WERI-Rb-1 (cell line): ENCODE measurements around the gene ANXA6.

Source experiments
- DNase-seq: peaks from one replicate; pipeline ENCODE4 v3.0.0-alpha.2; 2020
- H3K27ac ChIP-seq: fragments of 250-450 bp; sonication (Bioruptor Pico); 2 replicates; pipeline ENCODE4 v1.5.1; 2020; ENCODE audit warnings: mild to moderate bottlenecking, moderate library complexity
- H3K27me3 ChIP-seq: fragments of 250-450 bp; sonication (Bioruptor Pico); 2 replicates; pipeline ENCODE4 v1.5.1; 2021; ENCODE audit warnings: mild to moderate bottlenecking, low read depth, moderate library complexity; ENCODE audit not compliant: insufficient read depth, severe bottlenecking
- H3K36me3 ChIP-seq: fragments of 250-450 bp; sonication (Bioruptor Pico); 2 replicates; pipeline ENCODE4 v1.5.1; 2020; ENCODE audit warnings: mild to moderate bottlenecking, moderate library complexity
- H3K4me3 ChIP-seq: 2 replicates; pipeline ENCODE4 v1.5.1; 2011; ENCODE audit warnings: low read depth, mild to moderate bottlenecking, control low read depth, low read length
- H3K9me3 ChIP-seq: fragments of 250-450 bp; sonication (Bioruptor Pico); 2 replicates; pipeline ENCODE4 v1.5.1; 2021; ENCODE audit warnings: mild to moderate bottlenecking, moderate library complexity; ENCODE audit not compliant: severe bottlenecking
- CTCF ChIP-seq: IDR thresholded peaks from 2 replicates; pipeline ENCODE4 v1.5.1; 2011; ENCODE audit warnings: low read depth, mild to moderate bottlenecking, control low read depth, inconsistent platforms, low read length

Gene ANXA6

GRCh38 chr5:151107084-151107483, 50.5 kb downstream of the ANXA6 start:
- TF ChIP-seq CTCF, result no peak
- no peak overlapping the region for H3K27ac ChIP-seq
- no peak overlapping the region for H3K4me3 ChIP-seq
- no peaks in the 10 kb centered on the region for H3K27me3 ChIP-seq
- no peaks in the 10 kb centered on the region for H3K9me3 ChIP-seq
- no peaks in the 10 kb centered on the region; the same call in 1 of the 2 replicates for H3K36me3 ChIP-seq
- DNase-seq, result no peak

GRCh38 chr5:151106509-151106908, 51.1 kb downstream of the ANXA6 start:
- H3K9me3 ChIP-seq, result no peaks in the 10 kb centered on the region
- H3K4me3 ChIP-seq, result no peak overlapping the region
- TF ChIP-seq CTCF, result no peak
- H3K27me3 ChIP-seq, result no peaks in the 10 kb centered on the region
- no peaks in the 10 kb centered on the region; the same call in 1 of the 2 replicates for H3K36me3 ChIP-seq
- no peak overlapping the region for H3K27ac ChIP-seq
- no peak for DNase-seq

- DNase-seq, result no peak
- no peak overlapping the region for H3K27ac ChIP-seq
- H3K9me3 ChIP-seq, result no peaks in the 10 kb centered on the region
- H3K4me3 ChIP-seq, result no peak overlapping the region
- TF ChIP-seq CTCF, result no peak
- H3K27me3 ChIP-seq, result no peaks in the 10 kb centered on the region
- no peaks in the 10 kb centered on the region; the same call in 1 of the 2 replicates for H3K36me3 ChIP-seq
Measured at GRCh38 chr5:151106043-151106442, 51.5 kb downstream of the ANXA6 start.

GRCh38 chr5:151105561-151105960, 52.0 kb downstream of the ANXA6 start:
- H3K27ac ChIP-seq, result no peak overlapping the region
- no peak overlapping the region for H3K4me3 ChIP-seq
- no peak for DNase-seq
- no peaks in the 10 kb centered on the region; the same call in 1 of the 2 replicates for H3K36me3 ChIP-seq
- H3K9me3 ChIP-seq, result no peaks in the 10 kb centered on the region
- TF ChIP-seq CTCF, result no peak
- H3K27me3 ChIP-seq, result no peaks in the 10 kb centered on the region

GRCh38 chr5:151104795-151105194, 52.8 kb downstream of the ANXA6 start:
- H3K9me3 ChIP-seq, result no peaks in the 10 kb centered on the region
- no peak overlapping the region for H3K27ac ChIP-seq
- no peaks in the 10 kb centered on the region for H3K27me3 ChIP-seq
- DNase-seq, result no peak
- TF ChIP-seq CTCF, result no peak
- H3K4me3 ChIP-seq, result no peak overlapping the region
- H3K36me3 ChIP-seq, result no peaks in the 10 kb centered on the region; the same call in 1 of the 2 replicates

- no peak for DNase-seq
- no peak for TF ChIP-seq CTCF
- no peaks in the 10 kb centered on the region for H3K27me3 ChIP-seq
- H3K4me3 ChIP-seq, result no peak overlapping the region
- H3K27ac ChIP-seq, result no peak overlapping the region
- H3K9me3 ChIP-seq, result no peaks in the 10 kb centered on the region
- no peaks in the 10 kb centered on the region for H3K36me3 ChIP-seq
Measured at GRCh38 chr5:151101746-151102145, 55.8 kb downstream of the ANXA6 start.
